ENCODE data around the gene MCUR1. TPM values are rescaled to one million over a fixed set of nuclear protein-coding genes. Genes with fewer than 3 reads are reported as not detected.

MCUR1 gene
- total and polyA plus RNA-seq, 10 of the 15 experiments (the other 5 are each of a cell fraction or from before 2014, with no cell fraction given) = 4.4 to 43.9 (median 18.3) TPM

DNA sequence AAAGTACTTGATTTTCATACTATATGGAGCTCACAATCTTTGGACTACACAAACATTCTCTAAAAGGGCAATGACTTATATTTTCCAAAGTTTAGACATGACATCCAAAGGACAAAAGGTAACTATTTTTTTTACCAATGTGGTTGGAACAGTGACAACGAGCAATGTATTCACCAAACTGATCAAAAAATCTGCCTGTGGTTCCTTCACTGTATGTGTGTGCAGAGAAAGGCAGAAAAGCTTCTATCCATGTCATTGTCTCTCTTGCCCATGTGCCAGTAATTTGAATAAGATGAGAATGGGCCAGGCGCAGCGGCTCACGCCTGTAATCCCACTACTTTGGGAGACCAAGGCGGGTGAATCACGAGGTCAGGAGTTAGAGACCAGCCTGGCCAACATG, 25.5 kb downstream of the MCUR1 start (continued):
- TF ChIP-seq, protein P1, sequence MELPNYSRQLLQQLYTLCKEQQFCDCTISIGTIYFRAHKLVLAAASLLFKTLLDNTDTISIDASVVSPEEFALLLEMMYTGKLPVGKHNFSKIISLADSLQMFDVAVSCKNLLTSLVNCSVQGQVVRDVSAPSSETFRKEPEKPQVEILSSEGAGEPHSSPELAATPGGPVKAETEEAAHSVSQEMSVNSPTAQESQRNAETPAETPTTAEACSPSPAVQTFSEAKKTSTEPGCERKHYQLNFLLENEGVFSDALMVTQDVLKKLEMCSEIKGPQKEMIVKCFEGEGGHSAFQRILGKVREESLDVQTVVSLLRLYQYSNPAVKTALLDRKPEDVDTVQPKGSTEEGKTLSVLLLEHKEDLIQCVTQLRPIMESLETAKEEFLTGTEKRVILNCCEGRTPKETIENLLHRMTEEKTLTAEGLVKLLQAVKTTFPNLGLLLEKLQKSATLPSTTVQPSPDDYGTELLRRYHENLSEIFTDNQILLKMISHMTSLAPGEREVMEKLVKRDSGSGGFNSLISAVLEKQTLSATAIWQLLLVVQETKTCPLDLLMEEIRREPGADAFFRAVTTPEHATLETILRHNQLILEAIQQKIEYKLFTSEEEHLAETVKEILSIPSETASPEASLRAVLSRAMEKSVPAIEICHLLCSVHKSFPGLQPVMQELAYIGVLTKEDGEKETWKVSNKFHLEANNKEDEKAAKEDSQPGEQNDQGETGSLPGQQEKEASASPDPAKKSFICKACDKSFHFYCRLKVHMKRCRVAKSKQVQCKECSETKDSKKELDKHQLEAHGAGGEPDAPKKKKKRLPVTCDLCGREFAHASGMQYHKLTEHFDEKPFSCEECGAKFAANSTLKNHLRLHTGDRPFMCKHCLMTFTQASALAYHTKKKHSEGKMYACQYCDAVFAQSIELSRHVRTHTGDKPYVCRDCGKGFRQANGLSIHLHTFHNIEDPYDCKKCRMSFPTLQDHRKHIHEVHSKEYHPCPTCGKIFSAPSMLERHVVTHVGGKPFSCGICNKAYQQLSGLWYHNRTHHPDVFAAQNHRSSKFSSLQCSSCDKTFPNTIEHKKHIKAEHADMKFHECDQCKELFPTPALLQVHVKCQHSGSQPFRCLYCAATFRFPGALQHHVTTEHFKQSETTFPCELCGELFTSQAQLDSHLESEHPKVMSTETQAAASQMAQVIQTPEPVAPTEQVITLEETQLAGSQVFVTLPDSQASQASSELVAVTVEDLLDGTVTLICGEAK (IDR thresholded peaks at IDR 0.05; ENCODE audit: borderline replicate concordance) = no peak
- no peak for TF ChIP-seq JUNB (IDR thresholded peaks at IDR 0.05)
- TF ChIP-seq TBL1XR1 (IDR thresholded peaks at IDR 0.05; ENCODE audit: low read depth, low read length) = no peak
- TF ChIP-seq MYC (IDR thresholded peaks at IDR 0.05; ENCODE audit: insufficient read depth, insufficient read length, insufficient replicate concordance, low read length, severe bottlenecking) = no peak

DNA sequence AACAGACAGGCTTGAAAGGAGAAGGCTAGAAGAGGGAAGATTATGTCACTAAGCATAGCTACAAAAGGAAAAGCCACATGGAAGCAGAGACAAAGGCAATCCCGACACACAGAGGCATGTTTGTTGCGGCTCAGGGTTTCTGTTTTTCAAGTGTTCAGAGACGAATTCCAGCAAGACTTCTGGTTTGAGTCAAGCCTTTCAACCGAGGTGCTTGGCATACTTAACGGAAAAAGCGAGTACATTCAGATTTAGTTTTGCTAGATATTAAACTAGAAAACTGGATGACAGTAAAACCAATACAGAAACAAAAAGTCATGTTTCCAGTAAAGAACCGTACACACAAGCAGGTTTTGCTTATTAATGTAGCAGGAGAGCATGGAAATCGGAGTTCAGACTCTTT, 27.2 kb downstream of the MCUR1 start:
- H3K4me2 ChIP-seq (ENCODE audit: control insufficient read depth, insufficient read depth) = no peak overlapping the region
- SMC1A ChIA-PET (ENCODE audit: uncharacterized antibody, unreplicated experiment) = no interaction called here
- intact Hi-C loops (cut with micrococcal nuclease; ENCODE audit: unreplicated experiment) = no loop called here
- no peak overlapping the region for H3K9ac ChIP-seq (ENCODE audit: control insufficient read depth, insufficient read depth, low read length)
- H3K36me3 ChIP-seq (ENCODE audit: control insufficient read depth in 2 of 2, insufficient read depth in 2 of 2, low read length in 1 of 2) = peaks cover 0 to 9% of the 10 kb centered on the region in 2 experiments; a peak in 1 of 4 replicates
- H3K79me2 ChIP-seq (ENCODE audit: control insufficient read depth, insufficient read depth, low read length) = no peaks in the 10 kb centered on the region
- BruUV-seq (replicated peaks) = no TSS peak
- 72% methylated on average over 8 of the region's 8 CpGs for WGBS (ENCODE audit: insufficient coverage, insufficient replicate concordance, low lambda C conversion rate, missing lambda C conversion rate)
- in situ Hi-C loops (cut with MboI) = no loop called here
- H3K4me1 ChIP-seq (ENCODE audit: control insufficient read depth, insufficient read depth, low read length) = no peaks in the 10 kb centered on the region
- CTCF ChIA-PET = interaction anchor here (2.0 kb wide), 1 partner anchor 279 kb away, joined by 8 read pairs; no protein-coding TSS in a partner anchor
- H4K20me1 ChIP-seq (ENCODE audit: control insufficient read depth, insufficient read depth) = no peaks in the 10 kb centered on the region
- RAD21 ChIA-PET (ENCODE audit: unreplicated experiment) = no interaction called here
- DNase-seq (ENCODE audit: low read depth, low spot score) (no peak), FAIRE-seq (no peak), ATAC-seq (no peak)
- no peak overlapping the region for H3K4me3 ChIP-seq
- H3K9me3 ChIP-seq (replicated peaks; ENCODE audit: control insufficient read depth, insufficient read depth, low read length) = no peaks in the 10 kb centered on the region
- H3K27me3 ChIP-seq (replicated peaks in 1 of 2; ENCODE audit: control insufficient read depth in 2 of 2, insufficient read depth in 2 of 2, low read length in 1 of 2) = no peaks in the 10 kb centered on the region
- H3K27ac ChIP-seq (ENCODE audit: control insufficient read depth, insufficient read depth) = no peak overlapping the region
- POLR2A ChIA-PET = no interaction called here
- H2AFZ ChIP-seq (ENCODE audit: control insufficient read depth, low read depth, low read length) = no peak overlapping the region
- TF ChIP-seq POLR2AphosphoS5 (IDR thresholded peaks at IDR 0.05; ENCODE audit: low read length) = no peak
- TF ChIP-seq FOXM1 (IDR thresholded peaks at IDR 0.05; ENCODE audit: low read depth, low read length) = no peak
- no peak for TF ChIP-seq PAX8 (IDR thresholded peaks at IDR 0.05)
- no peak for TF ChIP-seq FOS (IDR thresholded peaks at IDR 0.05; ENCODE audit: borderline replicate concordance, extremely low read depth, insufficient read length)
- TF ChIP-seq MEF2B (IDR thresholded peaks at IDR 0.05; ENCODE audit: partially characterized antibody, poor library complexity, severe bottlenecking) = no peak
- TF ChIP-seq CEBPB (IDR thresholded peaks at IDR 0.05; ENCODE audit: borderline replicate concordance in 1 of 2, low read depth in 2 of 2, low read length in 2 of 2) = no peak
- no peak for TF ChIP-seq NR2C2 (IDR thresholded peaks at IDR 0.05; ENCODE audit: borderline replicate concordance, control insufficient read depth, insufficient read length, low read depth)
- TF ChIP-seq YBX1 (IDR thresholded peaks at IDR 0.05) = no peak
- TF ChIP-seq, protein P2, sequence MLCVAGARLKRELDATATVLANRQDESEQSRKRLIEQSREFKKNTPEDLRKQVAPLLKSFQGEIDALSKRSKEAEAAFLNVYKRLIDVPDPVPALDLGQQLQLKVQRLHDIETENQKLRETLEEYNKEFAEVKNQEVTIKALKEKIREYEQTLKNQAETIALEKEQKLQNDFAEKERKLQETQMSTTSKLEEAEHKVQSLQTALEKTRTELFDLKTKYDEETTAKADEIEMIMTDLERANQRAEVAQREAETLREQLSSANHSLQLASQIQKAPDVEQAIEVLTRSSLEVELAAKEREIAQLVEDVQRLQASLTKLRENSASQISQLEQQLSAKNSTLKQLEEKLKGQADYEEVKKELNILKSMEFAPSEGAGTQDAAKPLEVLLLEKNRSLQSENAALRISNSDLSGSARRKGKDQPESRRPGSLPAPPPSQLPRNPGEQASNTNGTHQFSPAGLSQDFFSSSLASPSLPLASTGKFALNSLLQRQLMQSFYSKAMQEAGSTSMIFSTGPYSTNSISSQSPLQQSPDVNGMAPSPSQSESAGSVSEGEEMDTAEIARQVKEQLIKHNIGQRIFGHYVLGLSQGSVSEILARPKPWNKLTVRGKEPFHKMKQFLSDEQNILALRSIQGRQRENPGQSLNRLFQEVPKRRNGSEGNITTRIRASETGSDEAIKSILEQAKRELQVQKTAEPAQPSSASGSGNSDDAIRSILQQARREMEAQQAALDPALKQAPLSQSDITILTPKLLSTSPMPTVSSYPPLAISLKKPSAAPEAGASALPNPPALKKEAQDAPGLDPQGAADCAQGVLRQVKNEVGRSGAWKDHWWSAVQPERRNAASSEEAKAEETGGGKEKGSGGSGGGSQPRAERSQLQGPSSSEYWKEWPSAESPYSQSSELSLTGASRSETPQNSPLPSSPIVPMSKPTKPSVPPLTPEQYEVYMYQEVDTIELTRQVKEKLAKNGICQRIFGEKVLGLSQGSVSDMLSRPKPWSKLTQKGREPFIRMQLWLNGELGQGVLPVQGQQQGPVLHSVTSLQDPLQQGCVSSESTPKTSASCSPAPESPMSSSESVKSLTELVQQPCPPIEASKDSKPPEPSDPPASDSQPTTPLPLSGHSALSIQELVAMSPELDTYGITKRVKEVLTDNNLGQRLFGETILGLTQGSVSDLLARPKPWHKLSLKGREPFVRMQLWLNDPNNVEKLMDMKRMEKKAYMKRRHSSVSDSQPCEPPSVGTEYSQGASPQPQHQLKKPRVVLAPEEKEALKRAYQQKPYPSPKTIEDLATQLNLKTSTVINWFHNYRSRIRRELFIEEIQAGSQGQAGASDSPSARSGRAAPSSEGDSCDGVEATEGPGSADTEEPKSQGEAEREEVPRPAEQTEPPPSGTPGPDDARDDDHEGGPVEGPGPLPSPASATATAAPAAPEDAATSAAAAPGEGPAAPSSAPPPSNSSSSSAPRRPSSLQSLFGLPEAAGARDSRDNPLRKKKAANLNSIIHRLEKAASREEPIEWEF (IDR thresholded peaks at IDR 0.05; ENCODE audit: insufficient replicate concordance, low read depth, low read length) = no peak
- TF ChIP-seq RBBP5 (conservative IDR thresholded peaks at IDR 0.05) = no peak
- TF ChIP-seq IRF4 (IDR thresholded peaks at IDR 0.05; ENCODE audit: low read depth, low read length) = no peak

All from GM12878 (cell line).